Mesendoderm (in vitro differentiated cells): Measurements from ENCODE around the gene OBSCN.

ENCODE experiments used
- DNase-seq: peaks from one replicate; pipeline ENCODE4 v3.0.0; 2013
- H2AK5ac ChIP-seq: 2 replicates; pipeline ENCODE4 v1.6.1; 2013; ENCODE audit warnings: low read length, inconsistent platforms
- H2BK120ac ChIP-seq: 2 replicates; pipeline ENCODE4 v1.6.1; 2013; ENCODE audit warnings: low read depth, mild to moderate bottlenecking, low read length, moderate library complexity, mixed read lengths
- H2BK15ac ChIP-seq: replicated peaks from 2 replicates; pipeline ENCODE4 v1.6.1; 2013; ENCODE audit warnings: low read depth, mild to moderate bottlenecking, moderate library complexity
- H2BK5ac ChIP-seq: 2 replicates; pipeline ENCODE4 v1.6.1; 2013; ENCODE audit warnings: low read length, inconsistent platforms
- H3K18ac ChIP-seq: 2 replicates; pipeline ENCODE4 v1.6.1; 2013; ENCODE audit warnings: mild to moderate bottlenecking, low read length, mixed read lengths
- H3K23ac ChIP-seq: one replicate; pipeline ENCODE4 v1.6.1; 2013; ENCODE audit warnings: low read length
- H3K27ac ChIP-seq: 2 replicates; pipeline ENCODE4 v1.5.1; 2013; ENCODE audit warnings: low read depth, mild to moderate bottlenecking, inconsistent platforms, low read length, moderate library complexity
- H3K27me3 ChIP-seq: 2 replicates; pipeline ENCODE4 v1.6.1; 2013; ENCODE audit warnings: low read length, control low read depth, mild to moderate bottlenecking, inconsistent platforms; ENCODE audit not compliant: insufficient read depth, poor library complexity
- H3K36me3 ChIP-seq: 2 replicates; pipeline ENCODE4 v1.6.1; 2013; ENCODE audit warnings: low read length, inconsistent platforms; ENCODE audit not compliant: control insufficient read depth, insufficient read depth
- H3K4ac ChIP-seq: one replicate; pipeline ENCODE4 v1.6.1; 2013; ENCODE audit warnings: low read depth, mild to moderate bottlenecking, low read length, moderate library complexity
- H3K4me1 ChIP-seq: 2 replicates; pipeline ENCODE4 v1.6.1; 2013; ENCODE audit warnings: low read depth, low read length, inconsistent platforms; ENCODE audit not compliant: control insufficient read depth
- H3K4me2 ChIP-seq: 2 replicates; pipeline ENCODE4 v1.6.1; 2013; ENCODE audit warnings: low read length
- H3K4me3 ChIP-seq: 2 replicates; pipeline ENCODE4 v1.5.1; 2013; ENCODE audit warnings: mild to moderate bottlenecking, low read length
- H3K56ac ChIP-seq: one replicate; pipeline ENCODE4 v1.6.1; 2013; ENCODE audit warnings: low read length
- H3K79me1 ChIP-seq: 2 replicates; pipeline ENCODE4 v1.6.1; 2013; ENCODE audit warnings: low read length, inconsistent platforms
- H3K79me2 ChIP-seq: 2 replicates; pipeline ENCODE4 v1.6.1; 2013; ENCODE audit warnings: mild to moderate bottlenecking, low read length; ENCODE audit not compliant: control insufficient read depth, insufficient read depth
- H3K9ac ChIP-seq: 2 replicates; pipeline ENCODE4 v1.6.1; 2013; ENCODE audit warnings: low read length, inconsistent platforms
- H4K5ac ChIP-seq: one replicate; pipeline ENCODE4 v1.6.1; 2013; ENCODE audit warnings: low read length
- H4K8ac ChIP-seq: one replicate; pipeline ENCODE4 v1.6.1; 2013; ENCODE audit warnings: low read depth, mild to moderate bottlenecking, control low read depth, low read length, moderate library complexity
- WGBS: extraction: QIAGEN DNeasy Blood & Tissue Kit; methylation state at CpG from one replicate; pipeline ENCODE4 v1.1.7; 2013; ENCODE audit warnings: low lambda C conversion rate, missing lambda C conversion rate; ENCODE audit not compliant: insufficient coverage; ENCODE audit errors: extremely low coverage; 5-methylcytosine and 5-hydroxymethylcytosine counted together

OBSCN gene

GRCh38 chr1:228292609-228292911 lies 84.7 kb downstream of the OBSCN start:
- no peak overlapping the region for H4K5ac ChIP-seq
- no peak for DNase-seq
- no peak overlapping the region for H2BK5ac ChIP-seq
- H3K23ac ChIP-seq, result no peak overlapping the region
- H2BK15ac ChIP-seq, result no peak overlapping the region
- H3K18ac ChIP-seq, result no peak overlapping the region
- H3K9ac ChIP-seq, result no peak overlapping the region
- WGBS, result no CpG with 5 or more reads among the region's 9 CpGs
- H3K36me3 ChIP-seq, result no peaks in the 10 kb centered on the region
- H2BK120ac ChIP-seq, result no peak overlapping the region
- H3K4me2 ChIP-seq, result no peak overlapping the region
- no peak overlapping the region for H3K27ac ChIP-seq
- H3K4me1 ChIP-seq, result no peaks in the 10 kb centered on the region
- H3K4me3 ChIP-seq, result no peak overlapping the region
- H3K27me3 ChIP-seq, result no peaks in the 10 kb centered on the region
- H3K79me1 ChIP-seq, result no peaks in the 10 kb centered on the region
- H3K79me2 ChIP-seq, result no peaks in the 10 kb centered on the region
- no peak overlapping the region for H2AK5ac ChIP-seq
- H3K56ac ChIP-seq, result no peak overlapping the region
- no peak overlapping the region for H4K8ac ChIP-seq
- no peak overlapping the region for H3K4ac ChIP-seq

GRCh38 chr1:228293393-228293792 lies 85.5 kb downstream of the OBSCN start:
- Histone ChIP-seq H3K18ac (no peak overlapping the region), H4K5ac (no peak overlapping the region), H2BK5ac (no peak overlapping the region), H4K8ac (no peak overlapping the region), H3K9ac (no peak overlapping the region), H3K4ac (no peak overlapping the region), H2AK5ac (no peak overlapping the region), H3K4me1 (no peaks in the 10 kb centered on the region), H3K79me2 (no peaks in the 10 kb centered on the region), H3K4me2 (no peak overlapping the region), H3K56ac (no peak overlapping the region), H2BK120ac (no peak overlapping the region), H3K27me3 (no peaks in the 10 kb centered on the region), H3K27ac (no peak overlapping the region), H3K36me3 (no peaks in the 10 kb centered on the region), H2BK15ac (no peak overlapping the region), H3K79me1 (no peaks in the 10 kb centered on the region), H3K23ac (no peak overlapping the region), H3K4me3 (no peak overlapping the region)
- WGBS, result no CpG with 5 or more reads among the region's 15 CpGs
- no peak for DNase-seq

- Histone ChIP-seq H3K4me2 (no peak overlapping the region), H3K79me2 (no peaks in the 10 kb centered on the region), H3K27ac (no peak overlapping the region), H3K36me3 (no peaks in the 10 kb centered on the region), H3K27me3 (no peaks in the 10 kb centered on the region), H2AK5ac (no peak overlapping the region), H3K4me1 (no peaks in the 10 kb centered on the region), H3K4me3 (no peak overlapping the region), H2BK5ac (no peak overlapping the region), H3K4ac (no peak overlapping the region), H3K56ac (no peak overlapping the region), H4K8ac (no peak overlapping the region), H2BK15ac (no peak overlapping the region), H4K5ac (no peak overlapping the region), H2BK120ac (no peak overlapping the region), H3K9ac (no peak overlapping the region), H3K79me1 (no peaks in the 10 kb centered on the region), H3K23ac (no peak overlapping the region), H3K18ac (no peak overlapping the region)
- DNase-seq, result no peak
- no CpG with 5 or more reads among the region's 14 CpGs for WGBS
Measured at GRCh38 chr1:228293816-228294500, 86.1 kb downstream of the OBSCN start.

DNA sequence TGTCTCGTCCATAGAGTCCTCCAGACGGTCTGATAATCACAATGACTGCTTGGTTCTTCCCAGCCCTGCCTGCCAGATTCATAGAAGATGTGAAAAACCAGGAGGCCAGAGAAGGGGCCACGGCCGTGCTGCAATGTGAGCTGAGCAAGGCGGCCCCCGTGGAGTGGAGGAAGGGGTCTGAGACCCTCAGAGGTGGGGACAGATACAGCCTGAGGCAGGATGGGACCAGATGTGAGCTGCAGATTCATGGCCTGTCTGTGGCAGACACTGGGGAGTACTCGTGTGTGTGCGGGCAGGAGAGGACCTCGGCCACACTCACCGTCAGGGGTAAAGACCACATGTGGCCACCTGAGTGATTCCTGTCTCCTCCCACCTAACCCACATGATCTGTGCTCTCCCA lies 86.9 kb downstream of the OBSCN start:
- no CpG with 5 or more reads among the region's 10 CpGs for WGBS
- H3K56ac ChIP-seq, result no peak overlapping the region

DNA sequence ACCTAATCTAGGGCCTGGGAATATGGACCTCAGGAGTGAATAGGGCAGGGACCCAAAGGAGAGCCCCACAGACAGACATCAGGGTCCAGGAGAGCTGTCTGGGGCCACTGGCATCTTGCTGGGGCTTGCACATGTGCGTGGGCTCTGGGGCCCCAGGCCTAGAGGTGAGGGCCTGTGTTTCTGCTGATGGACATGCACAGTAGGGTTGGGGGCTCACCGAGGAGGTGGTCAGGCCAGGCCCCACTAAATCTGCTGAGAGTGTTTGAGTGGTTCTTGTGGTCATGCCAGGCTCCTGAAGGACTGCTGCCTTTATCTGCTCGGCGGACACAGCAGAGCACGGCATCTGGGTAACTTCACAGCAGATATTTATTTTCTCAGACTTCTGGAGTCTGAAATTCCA lies 87.4 kb downstream of the OBSCN start:
- WGBS, result no CpG with 5 or more reads among the region's 5 CpGs
- Histone ChIP-seq H3K56ac (no peak overlapping the region), H2AK5ac (no peak overlapping the region), H3K79me2 (no peaks in the 10 kb centered on the region), H4K8ac (no peak overlapping the region), H4K5ac (no peak overlapping the region), H3K4ac (no peak overlapping the region), H3K36me3 (no peaks in the 10 kb centered on the region), H3K18ac (no peak overlapping the region), H3K4me2 (no peak overlapping the region), H2BK120ac (no peak overlapping the region), H3K27ac (no peak overlapping the region), H3K79me1 (no peaks in the 10 kb centered on the region), H3K9ac (no peak overlapping the region), H2BK15ac (no peak overlapping the region), H3K4me1 (no peaks in the 10 kb centered on the region), H2BK5ac (no peak overlapping the region), H3K27me3 (no peaks in the 10 kb centered on the region), H3K23ac (no peak overlapping the region), H3K4me3 (no peak overlapping the region)
- DNase-seq, result no peak

More for the DNA sequence above, 86.9 kb downstream of the OBSCN start:
- no peaks in the 10 kb centered on the region for H3K79me2 ChIP-seq
- H2BK15ac ChIP-seq, result no peak overlapping the region
- no peak overlapping the region for H3K27ac ChIP-seq
- no peak overlapping the region for H4K5ac ChIP-seq
- no peaks in the 10 kb centered on the region for H3K36me3 ChIP-seq
- no peaks in the 10 kb centered on the region for H3K79me1 ChIP-seq
- no peak for DNase-seq
- no peaks in the 10 kb centered on the region for H3K4me1 ChIP-seq
- no peak overlapping the region for H3K4me2 ChIP-seq
- no peaks in the 10 kb centered on the region for H3K27me3 ChIP-seq
- no peak overlapping the region for H4K8ac ChIP-seq
- H2BK5ac ChIP-seq, result no peak overlapping the region
- H2BK120ac ChIP-seq, result no peak overlapping the region
- no peak overlapping the region for H3K4me3 ChIP-seq
- no peak overlapping the region for H3K4ac ChIP-seq
- no peak overlapping the region for H3K18ac ChIP-seq
- H3K9ac ChIP-seq, result no peak overlapping the region
- no peak overlapping the region for H3K23ac ChIP-seq
- no peak overlapping the region for H2AK5ac ChIP-seq

GRCh38 chr1:228295981-228296380 lies 88.1 kb downstream of the OBSCN start:
- no peak for DNase-seq
- Histone ChIP-seq H3K27ac (no peak overlapping the region), H2BK15ac (no peak overlapping the region), H3K4me1 (no peaks in the 10 kb centered on the region), H3K4me3 (no peak overlapping the region), H3K9ac (no peak overlapping the region), H3K4ac (no peak overlapping the region), H3K79me2 (no peaks in the 10 kb centered on the region), H3K4me2 (no peak overlapping the region), H3K36me3 (no peaks in the 10 kb centered on the region), H3K27me3 (no peaks in the 10 kb centered on the region), H2BK120ac (no peak overlapping the region), H3K56ac (no peak overlapping the region), H2BK5ac (no peak overlapping the region), H3K23ac (no peak overlapping the region), H3K79me1 (no peaks in the 10 kb centered on the region), H2AK5ac (no peak overlapping the region), H4K5ac (no peak overlapping the region), H4K8ac (no peak overlapping the region), H3K18ac (no peak overlapping the region)
- no CpG with 5 or more reads among the region's 2 CpGs for WGBS
